ENCODE results near the gene CACFD1. TPM values are rescaled to one million over a fixed set of nuclear protein-coding genes. Genes with fewer than 3 reads are reported as not detected.

CACFD1 gene
- total RNA-seq, 1 donor: 2.3 TPM

DNA sequence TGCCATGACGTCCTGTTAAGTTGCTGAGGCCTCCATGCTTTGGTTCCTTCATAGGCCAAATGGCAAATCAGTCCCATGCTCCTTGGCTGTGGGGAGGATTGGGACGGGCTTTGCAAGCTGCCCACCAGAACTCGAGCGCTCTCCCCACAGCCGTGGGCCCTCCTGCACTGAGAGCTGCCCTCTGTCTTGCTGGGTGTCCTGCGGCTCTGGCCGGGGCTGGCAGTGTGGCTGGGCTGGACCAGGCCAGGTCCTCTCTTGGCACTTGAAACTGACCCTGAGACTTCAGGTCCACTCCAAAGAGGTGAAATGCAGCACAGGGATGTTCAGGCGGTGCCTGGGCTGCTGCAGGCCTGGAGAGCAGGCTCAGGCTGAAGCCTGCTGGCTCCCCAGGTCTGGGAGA lies 57.9 kb downstream of the CACFD1 start:
- H3K4me3 ChIP-seq (ENCODE audit: low read length): no peak overlapping the region
- H3K27me3 ChIP-seq (ENCODE audit: insufficient read depth, low read length): no peaks in the 10 kb centered on the region
- no peaks in the 10 kb centered on the region for H3K9me3 ChIP-seq (ENCODE audit: low read depth, low read length)
- no peaks in the 10 kb centered on the region for H3K4me1 ChIP-seq (ENCODE audit: insufficient read depth, low read length)

DNA sequence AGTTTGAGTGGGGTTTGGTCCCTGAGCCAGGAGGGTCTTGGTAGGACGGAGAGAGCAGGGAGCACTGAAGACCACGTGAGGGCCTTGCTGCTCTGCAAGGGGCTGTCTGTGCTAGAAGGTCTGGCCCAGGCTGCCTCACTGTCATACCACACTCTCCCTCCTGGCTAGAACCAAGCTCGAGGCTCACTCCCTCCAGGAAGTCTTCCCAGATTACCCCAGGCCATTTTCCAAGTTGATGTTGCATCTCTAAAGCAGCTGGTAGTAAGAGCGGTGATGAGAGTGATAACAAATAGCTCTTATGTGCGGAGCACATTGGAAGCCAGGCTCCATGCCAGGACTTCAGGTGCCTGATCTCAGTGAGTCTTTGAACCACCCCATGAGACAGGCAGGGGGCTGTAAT lies 58.4 kb downstream of the CACFD1 start:
- Histone ChIP-seq H3K4me1 (ENCODE audit: insufficient read depth, low read length) (no peaks in the 10 kb centered on the region), H3K4me3 (ENCODE audit: low read length) (no peak overlapping the region), H3K27me3 (ENCODE audit: insufficient read depth, low read length) (no peaks in the 10 kb centered on the region), H3K9me3 (ENCODE audit: low read depth, low read length) (no peaks in the 10 kb centered on the region)

DNA sequence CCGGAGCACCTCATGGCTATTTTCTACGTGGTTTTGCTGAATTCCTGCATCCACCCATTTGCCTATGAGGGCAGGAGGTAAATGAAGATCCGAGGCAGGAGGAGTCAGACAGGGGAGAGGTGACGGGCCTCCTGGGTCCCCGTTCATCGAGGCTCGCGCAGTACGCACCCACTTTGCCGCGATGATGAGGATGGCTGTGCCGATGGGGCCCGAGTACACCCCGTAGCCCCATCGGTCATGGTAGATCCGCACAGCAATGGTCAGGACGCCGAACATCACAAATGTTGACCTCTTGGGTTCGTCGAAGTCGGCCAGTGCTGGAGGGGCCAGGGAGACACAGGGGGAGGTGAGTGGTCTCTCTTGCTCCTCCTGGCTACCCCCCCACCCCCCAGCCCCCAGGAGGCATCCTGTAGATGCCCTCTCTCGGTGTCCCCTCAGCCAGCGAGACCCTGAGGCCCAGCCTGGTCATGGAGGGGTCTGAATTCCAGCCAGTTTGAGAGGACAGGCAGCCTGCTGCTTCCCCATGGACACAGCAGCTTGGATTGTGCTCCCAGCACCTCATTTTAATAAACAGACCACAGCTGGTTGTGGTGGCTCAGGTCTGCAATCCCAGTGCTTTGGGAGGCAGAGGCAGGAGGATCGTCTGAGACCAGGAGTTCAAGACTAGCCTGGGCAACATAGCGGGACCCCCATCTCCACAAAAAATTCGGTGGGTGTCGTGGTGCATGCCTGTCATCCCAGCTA lies 59.1 kb downstream of the CACFD1 start:
- Histone ChIP-seq H3K27me3 (ENCODE audit: insufficient read depth, low read length) (no peaks in the 10 kb centered on the region), H3K9me3 (ENCODE audit: low read depth, low read length) (no peaks in the 10 kb centered on the region), H3K4me3 (ENCODE audit: low read length) (no peak overlapping the region)

DNA sequence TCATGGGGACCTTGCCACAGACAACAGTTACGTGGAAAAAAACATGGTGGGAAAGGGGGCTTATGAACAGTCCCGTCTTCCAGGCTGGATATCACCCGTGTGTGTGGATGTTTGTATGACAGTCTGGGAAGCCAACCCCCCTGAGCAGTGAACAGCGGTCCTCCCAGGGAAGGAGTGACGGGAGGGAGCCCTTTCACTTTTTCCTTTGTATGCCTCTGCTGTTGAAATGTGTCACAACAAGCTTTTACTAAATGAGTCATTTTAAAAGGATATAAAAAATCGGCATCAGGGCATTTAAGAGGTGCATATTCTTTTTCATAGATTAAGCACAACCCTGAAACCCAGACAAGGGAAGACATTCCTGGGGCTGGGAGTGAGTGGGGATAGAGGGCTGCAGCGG lies 59.9 kb downstream of the CACFD1 start:
- Histone ChIP-seq H3K9me3 (ENCODE audit: low read depth, low read length) (no peaks in the 10 kb centered on the region), H3K4me1 (ENCODE audit: insufficient read depth, low read length) (no peaks in the 10 kb centered on the region), H3K27me3 (ENCODE audit: insufficient read depth, low read length) (no peaks in the 10 kb centered on the region), H3K4me3 (ENCODE audit: low read length) (no peak overlapping the region)

More for the DNA sequence above, 59.1 kb downstream of the CACFD1 start:
- no peaks in the 10 kb centered on the region for H3K4me1 ChIP-seq (ENCODE audit: insufficient read depth, low read length)

DNA sequence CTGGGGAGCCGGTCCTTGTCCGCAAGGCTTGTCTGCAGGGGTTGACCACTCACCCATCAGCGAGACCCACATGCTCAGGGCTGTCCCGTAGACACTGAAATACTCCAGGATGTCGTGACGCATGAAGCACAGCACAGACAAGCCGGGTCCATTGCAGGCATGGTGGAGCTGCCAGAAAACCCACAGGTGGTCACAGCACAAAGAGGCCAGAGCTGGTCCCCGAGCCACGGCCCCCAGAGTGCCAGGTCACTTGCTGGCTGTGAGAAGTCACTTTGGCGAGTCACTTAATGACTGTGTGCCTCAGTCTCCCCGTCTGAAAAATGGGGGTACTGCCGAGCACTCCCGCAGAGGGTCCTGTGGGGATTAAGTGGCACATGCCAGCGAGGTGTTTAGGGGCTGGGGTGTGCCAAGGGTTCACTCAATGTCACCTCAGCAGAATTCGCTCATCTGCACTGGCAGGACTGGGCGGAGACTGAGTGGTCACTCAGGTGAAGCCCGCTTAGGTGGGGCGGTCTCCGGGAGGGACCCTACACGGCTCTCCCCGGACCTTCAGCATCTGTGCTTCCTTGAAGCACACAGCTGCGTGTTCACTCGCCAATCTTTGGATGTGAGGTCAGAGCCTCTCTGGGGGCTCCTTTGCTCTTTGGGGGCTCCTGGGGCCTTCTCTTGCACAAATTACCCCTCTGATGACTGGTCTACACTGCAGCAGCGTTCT lies 60.5 kb downstream of the CACFD1 start:
- Histone ChIP-seq H3K4me3 (ENCODE audit: low read length) (no peak overlapping the region), H3K4me1 (ENCODE audit: insufficient read depth, low read length) (no peaks in the 10 kb centered on the region), H3K9me3 (ENCODE audit: low read depth, low read length) (no peaks in the 10 kb centered on the region), H3K27me3 (ENCODE audit: insufficient read depth, low read length) (no peaks in the 10 kb centered on the region)

Other genes starting within 250 kb of the CACFD1 start
- gene ABO, start 184.8 kb upstream of the CACFD1 start, total RNA-seq: 4.5 TPM
- gene SURF6, start 123.8 kb upstream of the CACFD1 start, total RNA-seq: 4.8 TPM
- 11.4 TPM for gene MED22, start 111.8 kb upstream of the CACFD1 start, total RNA-seq
- gene RPL7A, start 111.8 kb upstream of the CACFD1 start, total RNA-seq: 2,463 TPM
- 26.4 TPM for gene SURF1, start 103.5 kb upstream of the CACFD1 start, total RNA-seq
- gene SURF2, start 103.4 kb upstream of the CACFD1 start, total RNA-seq: 9.0 TPM
- gene SURF4, start 83.9 kb upstream of the CACFD1 start, total RNA-seq: 82.2 TPM
- gene STKLD1, start 83.6 kb upstream of the CACFD1 start, total RNA-seq: 0.10 TPM
- 9.0 TPM for gene REXO4, start 42.0 kb upstream of the CACFD1 start, total RNA-seq
- 0.42 TPM for gene ADAMTS13, start 37.6 kb upstream of the CACFD1 start, total RNA-seq
- gene SLC2A6, start 19.1 kb downstream of the CACFD1 start, total RNA-seq: 23.3 TPM
- gene MYMK, start 65.0 kb downstream of the CACFD1 start, total RNA-seq: not detected
- gene ADAMTSL2, start 74.7 kb downstream of the CACFD1 start, total RNA-seq: 0.10 TPM
- gene FAM163B, start 149.4 kb downstream of the CACFD1 start, total RNA-seq: not detected
- 0.10 TPM for gene DBH, start 176.4 kb downstream of the CACFD1 start, total RNA-seq